ENCODE measurements around the gene KIZ.

KIZ gene

GRCh38 chr20:21265261-21266190 lies 139.6 kb downstream of the KIZ start:
- DNase-seq (ENCODE audit: low read depth in 3 of 3): no peak

DNA sequence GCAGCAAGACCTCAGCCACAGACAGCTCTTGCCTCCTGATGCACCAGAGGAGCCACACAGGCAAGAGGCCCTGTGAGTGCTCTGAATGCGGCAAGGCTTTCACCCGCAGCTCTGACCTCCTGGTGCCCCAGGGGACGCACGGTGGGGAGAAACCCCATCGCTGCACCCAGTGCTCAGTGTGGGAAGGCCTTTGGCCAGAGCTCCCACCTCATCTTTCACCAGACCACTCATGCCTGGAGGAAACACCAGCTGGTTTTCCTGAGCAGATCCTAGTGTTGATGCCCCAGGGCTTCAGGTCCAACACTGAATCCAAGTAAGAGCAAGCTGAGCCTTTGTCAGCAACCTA lies 140.3 kb downstream of the KIZ start:
- DNase-seq (ENCODE audit: low read depth in 3 of 3): no peak

GRCh38 chr20:21269772-21270171 lies 143.9 kb downstream of the KIZ start:
- no peak for DNase-seq (ENCODE audit: low read depth in 3 of 3)

DNA sequence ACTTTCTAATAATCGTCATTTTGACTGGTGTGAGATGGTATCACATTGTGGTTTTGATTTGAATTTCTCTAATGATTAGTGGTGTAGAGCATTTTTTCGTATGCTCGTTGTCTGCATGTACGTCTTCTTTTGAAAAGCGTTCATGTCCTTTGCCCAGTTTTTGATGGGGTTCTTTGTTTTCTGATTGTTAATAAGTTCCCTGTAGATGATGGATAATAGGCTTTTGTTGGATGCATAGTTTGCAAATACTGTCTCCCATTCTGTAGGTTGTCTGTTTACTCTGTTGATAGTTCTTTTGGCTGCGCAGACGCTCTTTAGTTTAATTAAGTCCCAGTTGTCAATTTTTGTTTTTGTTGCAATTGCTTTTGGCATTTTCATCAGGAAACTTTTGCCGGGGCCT lies 144.9 kb downstream of the KIZ start:
- no peak for DNase-seq (ENCODE audit: low read depth in 3 of 3)

- no peak for DNase-seq (ENCODE audit: low read depth in 3 of 3)
Measured at GRCh38 chr20:21272279-21272678, 146.4 kb downstream of the KIZ start.

GRCh38 chr20:21272679-21273078 lies 146.8 kb downstream of the KIZ start:
- DNase-seq (ENCODE audit: low read depth in 3 of 3): no peak

DNA sequence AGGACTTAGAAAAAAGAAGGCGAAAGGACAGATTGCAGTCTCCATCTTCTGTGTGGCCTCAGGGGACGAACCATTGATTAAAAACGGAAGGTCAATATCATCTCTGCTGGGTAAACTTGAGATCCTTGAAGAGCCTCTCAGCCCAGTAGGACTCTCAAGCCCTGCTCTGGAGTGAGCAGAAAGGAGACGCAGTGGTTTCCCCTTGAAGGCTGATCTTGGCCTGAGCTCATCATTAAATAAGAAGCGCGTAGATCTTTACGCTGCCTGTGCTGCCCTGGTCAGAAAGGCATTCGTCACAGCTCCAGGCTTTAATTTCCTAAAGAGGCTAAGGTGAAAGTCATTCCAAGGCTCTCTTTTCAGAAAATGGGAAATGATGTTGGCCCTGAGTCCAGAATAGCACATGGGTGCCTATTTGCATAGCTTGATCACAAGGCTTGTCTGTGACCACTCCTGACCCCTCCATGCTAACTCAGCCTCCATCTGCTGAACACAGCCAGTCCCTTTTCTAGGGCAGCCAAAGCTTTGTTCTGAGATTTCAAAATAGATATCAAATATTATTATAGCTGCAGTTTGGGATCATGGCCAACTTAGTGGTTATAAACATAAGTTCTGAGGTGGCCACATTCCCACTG lies 148.0 kb downstream of the KIZ start:
- DNase-seq (ENCODE audit: low read depth in 3 of 3): no peak

- DNase-seq (ENCODE audit: low read depth in 3 of 3): no peak
Measured at GRCh38 chr20:21278829-21279228, 152.9 kb downstream of the KIZ start.

DNA sequence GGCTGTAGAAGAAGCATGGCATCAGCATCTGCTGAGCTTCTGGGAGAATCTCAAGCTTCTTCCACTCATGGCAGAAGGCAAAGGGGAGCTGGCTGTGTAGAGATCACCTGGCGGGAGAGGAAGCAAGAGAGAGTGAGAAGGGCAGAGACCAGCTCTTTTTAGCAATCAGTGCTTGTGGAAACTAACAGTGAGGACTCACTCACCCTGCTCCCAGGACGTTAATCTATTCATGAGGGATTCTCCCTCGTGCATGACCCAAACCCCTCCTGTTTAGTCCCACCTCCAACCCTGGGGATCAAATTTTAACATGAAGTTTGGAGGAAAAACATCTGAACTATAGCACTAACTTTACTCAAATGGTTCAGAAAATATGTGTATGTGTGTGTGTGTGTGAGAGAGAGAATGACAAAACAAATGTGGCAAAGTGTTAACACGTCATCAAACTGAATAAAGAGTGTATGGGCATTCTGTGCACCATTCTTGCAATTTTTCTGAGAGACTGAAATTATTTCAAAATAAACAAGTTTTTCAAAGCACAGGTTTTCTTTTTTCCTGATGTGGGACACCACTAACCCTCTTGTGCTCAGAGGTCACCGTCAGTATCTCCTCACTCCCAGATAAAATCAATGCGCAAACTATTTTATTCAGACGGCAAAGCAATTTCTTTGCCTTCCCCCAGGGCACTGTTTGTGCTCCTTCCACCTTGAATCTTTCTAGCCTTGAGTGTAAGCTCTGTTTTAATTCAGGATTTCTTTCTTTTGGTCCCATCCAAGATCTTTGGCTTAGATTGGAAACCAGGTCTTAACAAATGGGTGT lies 154.0 kb downstream of the KIZ start:
- DNase-seq (ENCODE audit: low read depth in 3 of 3): no peak

DNA sequence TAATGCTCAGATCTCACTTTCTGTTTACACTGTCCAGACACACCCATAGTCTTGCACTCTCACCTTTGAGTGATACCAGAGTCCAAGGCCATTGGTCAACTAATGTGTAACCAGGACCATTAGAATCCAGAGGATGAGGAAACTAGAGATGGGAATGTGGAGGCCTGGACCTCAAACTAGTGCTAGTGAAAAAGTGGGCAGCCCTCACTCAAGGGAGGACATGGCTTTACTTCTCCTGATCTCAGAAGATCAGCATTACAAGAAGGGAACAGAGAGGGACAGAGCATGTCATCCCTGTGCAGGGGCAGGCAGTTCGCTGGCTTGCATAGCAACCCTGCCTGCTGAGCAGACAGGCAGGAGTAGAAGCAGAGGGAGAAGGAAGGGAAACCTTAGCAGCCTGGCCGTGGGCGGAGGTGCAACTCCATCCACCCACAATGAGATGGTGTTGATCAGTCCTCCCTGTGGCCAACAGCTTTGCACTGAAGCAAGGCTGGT lies 154.7 kb downstream of the KIZ start:
- no peak for DNase-seq (ENCODE audit: low read depth in 3 of 3)

- DNase-seq (ENCODE audit: low read depth in 3 of 3): no peak
Measured at GRCh38 chr20:21286775-21287174, 160.9 kb downstream of the KIZ start.

- DNase-seq (ENCODE audit: low read depth in 3 of 3): no peak
Measured at GRCh38 chr20:21288587-21289370, 162.9 kb downstream of the KIZ start.

DNA sequence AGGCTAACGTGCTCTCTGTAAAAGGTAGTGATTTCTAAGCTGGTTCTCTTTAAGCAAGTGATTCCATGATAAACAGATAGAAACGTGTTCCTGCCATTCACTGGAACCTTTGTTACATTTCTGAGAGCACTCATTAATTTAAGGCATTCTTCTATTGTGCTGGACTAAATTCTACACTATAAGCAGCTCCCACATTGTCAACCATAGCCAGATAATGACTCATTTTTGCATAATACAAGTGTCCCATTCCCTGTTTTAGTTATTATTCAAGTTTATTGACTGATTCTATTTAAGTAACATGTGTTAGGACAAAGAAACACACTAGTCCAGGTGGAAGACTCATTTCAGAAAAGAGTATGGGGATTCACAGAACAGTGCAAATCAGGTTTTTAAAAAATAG lies 163.8 kb downstream of the KIZ start:
- DNase-seq (ENCODE audit: low read depth in 3 of 3): no peak

GRCh38 chr20:21291026-21291425 lies 165.1 kb downstream of the KIZ start:
- DNase-seq (ENCODE audit: low read depth in 3 of 3): no peak

- no peak for DNase-seq (ENCODE audit: low read depth in 3 of 3)
Measured at GRCh38 chr20:21294755-21295154, 168.9 kb downstream of the KIZ start.
